Measurements from ENCODE around the gene ATXN1. TPM values are rescaled to one million over a fixed set of nuclear protein-coding genes. Genes with fewer than 3 reads are reported as not detected.

ATXN1 gene
- polyA plus RNA-seq, 1 of the 3 experiments (the other 2 are of a cell fraction): 7.9 TPM

GRCh38 chr6:16673011-16673797 lies 88.1 kb downstream of the ATXN1 start:
- TF ChIP-seq POLR2AphosphoS5 (IDR thresholded peaks at IDR 0.05; ENCODE audit: low read depth, low read length) (no peak), FOXM1 (IDR thresholded peaks at IDR 0.05; ENCODE audit: low read depth) (no peak), CHD2 (IDR thresholded peaks at IDR 0.05; ENCODE audit: low read length, partially characterized antibody) (no peak), RAD21 (IDR thresholded peaks at IDR 0.05; ENCODE audit: low read length) (no peak), YY1 (IDR thresholded peaks at IDR 0.05; ENCODE audit: low read depth) (no peak), FOSL2 (IDR thresholded peaks at IDR 0.05; ENCODE audit: borderline replicate concordance, low read depth) (no peak), RXRA (IDR thresholded peaks at IDR 0.05; ENCODE audit: borderline replicate concordance, low read depth) (no peak), NFIC (IDR thresholded peaks at IDR 0.05; ENCODE audit: borderline replicate concordance) (no peak), SMC3 (IDR thresholded peaks at IDR 0.05; ENCODE audit: low read depth, low read length) (no peak), NRF1 (IDR thresholded peaks at IDR 0.05; ENCODE audit: low read depth, low read length) (no peak), SIN3A (IDR thresholded peaks at IDR 0.05; ENCODE audit: borderline replicate concordance, low read depth, low read length) (no peak), TCF12 (IDR thresholded peaks at IDR 0.05) (no peak), EP300 (IDR thresholded peaks at IDR 0.05; ENCODE audit: borderline replicate concordance in 1 of 2, low read depth in 1 of 2, low read length in 1 of 2) (no peak), USF2 (IDR thresholded peaks at IDR 0.05; ENCODE audit: borderline replicate concordance, low read depth, low read length) (no peak), ELF1 (IDR thresholded peaks at IDR 0.05) (no peak), FOXJ3 (CRISPR knock-in tag; IDR thresholded peaks at IDR 0.05) (no peak), USF1 (IDR thresholded peaks at IDR 0.05; ENCODE audit: borderline replicate concordance, low read depth) (no peak), EZH2phosphoT487 (IDR thresholded peaks at IDR 0.05; ENCODE audit: borderline replicate concordance, low read depth) (no peak), GATA2 (CRISPR knock-in tag; IDR thresholded peaks at IDR 0.05) (no peak)
- TF ChIP-seq, protein P1, sequence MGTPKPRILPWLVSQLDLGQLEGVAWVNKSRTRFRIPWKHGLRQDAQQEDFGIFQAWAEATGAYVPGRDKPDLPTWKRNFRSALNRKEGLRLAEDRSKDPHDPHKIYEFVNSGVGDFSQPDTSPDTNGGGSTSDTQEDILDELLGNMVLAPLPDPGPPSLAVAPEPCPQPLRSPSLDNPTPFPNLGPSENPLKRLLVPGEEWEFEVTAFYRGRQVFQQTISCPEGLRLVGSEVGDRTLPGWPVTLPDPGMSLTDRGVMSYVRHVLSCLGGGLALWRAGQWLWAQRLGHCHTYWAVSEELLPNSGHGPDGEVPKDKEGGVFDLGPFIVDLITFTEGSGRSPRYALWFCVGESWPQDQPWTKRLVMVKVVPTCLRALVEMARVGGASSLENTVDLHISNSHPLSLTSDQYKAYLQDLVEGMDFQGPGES (IDR thresholded peaks at IDR 0.05; ENCODE audit: low read depth, low read length): no peak
- H3K27me3 ChIP-seq (ENCODE audit: insufficient read depth): no peaks in the 10 kb centered on the region
- DNase-seq: no peak
- peaks cover 61% of the 10 kb centered on the region for H3K79me2 ChIP-seq (ENCODE audit: insufficient read depth)
- no peak overlapping the region for H3K9ac ChIP-seq
- H3K27ac ChIP-seq (ENCODE audit: low read depth in 2 of 2, low read length in 1 of 2): no peak overlapping the region
- CTCF ChIA-PET: no interaction called here
- no peak overlapping the region for H3K4me2 ChIP-seq
- peaks cover 0 to 3% of the 10 kb centered on the region in 2 experiments for H3K36me3 ChIP-seq (replicated peaks in 1 of 2; ENCODE audit: control insufficient read depth in 1 of 2, insufficient read depth in 2 of 2, low read length in 1 of 2)
- POLR2A ChIA-PET: no interaction called here
- H3F3A ChIP-seq (replicated peaks; ENCODE audit: insufficient read depth): peaks cover 28% of the 10 kb centered on the region
- 0 out of 2 replicates have a peak, but pooled peaks cover 2% of the 10 kb centered on the region for H4K20me1 ChIP-seq (ENCODE audit: insufficient read depth)
- H3K9me2 ChIP-seq: no peaks in the 10 kb centered on the region
- H3K9me3 ChIP-seq: no peaks in the 10 kb centered on the region
- WGBS (ENCODE audit: low lambda C conversion rate): 86% methylated on average over 9 of the region's 9 CpGs
- H3K4me3 ChIP-seq (ENCODE audit: low read depth in 2 of 2, low read length in 1 of 2): no peak overlapping the region
- peaks cover 0 to 23% of the 10 kb centered on the region in 2 experiments; a peak in 3 of 4 replicates for H3K4me1 ChIP-seq (ENCODE audit: control insufficient read depth in 1 of 2, insufficient read depth in 2 of 2, low read depth in 1 of 2, low read length in 1 of 2)
- no peak overlapping the region for H2AFZ ChIP-seq (ENCODE audit: low read depth)

All from SK-N-SH (cell line).